ENCODE results near the gene FAM13A.

FAM13A gene

DNA sequence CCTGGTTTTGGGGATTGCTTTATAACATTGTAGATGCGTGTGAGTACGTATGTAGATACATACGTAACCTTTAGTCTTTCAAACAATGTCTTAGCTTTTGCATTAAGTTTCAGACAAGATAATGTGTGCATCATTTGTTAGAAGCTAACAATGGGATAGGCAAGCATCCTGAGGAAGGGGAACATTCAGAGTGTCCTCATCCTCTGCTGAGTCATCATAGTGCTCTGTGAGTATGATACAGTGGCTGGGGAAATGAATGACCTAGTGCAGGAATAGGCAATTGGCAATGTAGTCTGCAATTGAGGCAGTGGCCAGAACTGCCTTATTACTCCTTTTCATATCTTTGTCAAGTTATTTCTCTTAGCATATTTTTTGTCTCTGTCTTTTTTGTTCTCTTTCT is 366.6 kb downstream of the FAM13A start:
- no peak for DNase-seq (ENCODE audit: low read depth in 4 of 4, low spot score in 1 of 4)

DNA sequence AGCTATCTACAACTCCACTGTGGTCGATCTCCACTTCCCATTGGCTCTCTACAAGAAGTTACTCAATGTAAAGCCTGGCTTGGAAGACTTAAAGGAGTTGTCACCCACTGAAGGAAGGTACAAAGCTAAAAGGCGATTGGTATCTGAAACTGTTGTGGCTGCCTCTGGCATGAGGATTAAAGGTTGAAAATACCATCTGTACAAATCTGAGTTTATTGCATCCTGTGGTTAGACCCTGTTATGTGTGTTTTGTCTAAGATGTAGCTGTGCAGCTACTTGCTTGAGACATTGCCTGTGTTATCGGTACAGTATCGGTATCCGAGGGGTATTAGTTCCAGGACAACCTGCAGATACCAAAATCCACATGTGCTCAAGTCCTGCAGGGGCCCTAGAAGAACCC is 375.8 kb downstream of the FAM13A start:
- no peak for DNase-seq (ENCODE audit: low read depth in 4 of 4, low spot score in 1 of 4)
